ENCODE measurements around the gene DUSP15. TPM values are rescaled to one million over a fixed set of nuclear protein-coding genes. Genes with fewer than 3 reads are reported as not detected.

The DUSP15 gene
- total and polyA plus RNA-seq, 3 donors from 2014 or later: 175 to 274 (median 182) TPM

DNA sequence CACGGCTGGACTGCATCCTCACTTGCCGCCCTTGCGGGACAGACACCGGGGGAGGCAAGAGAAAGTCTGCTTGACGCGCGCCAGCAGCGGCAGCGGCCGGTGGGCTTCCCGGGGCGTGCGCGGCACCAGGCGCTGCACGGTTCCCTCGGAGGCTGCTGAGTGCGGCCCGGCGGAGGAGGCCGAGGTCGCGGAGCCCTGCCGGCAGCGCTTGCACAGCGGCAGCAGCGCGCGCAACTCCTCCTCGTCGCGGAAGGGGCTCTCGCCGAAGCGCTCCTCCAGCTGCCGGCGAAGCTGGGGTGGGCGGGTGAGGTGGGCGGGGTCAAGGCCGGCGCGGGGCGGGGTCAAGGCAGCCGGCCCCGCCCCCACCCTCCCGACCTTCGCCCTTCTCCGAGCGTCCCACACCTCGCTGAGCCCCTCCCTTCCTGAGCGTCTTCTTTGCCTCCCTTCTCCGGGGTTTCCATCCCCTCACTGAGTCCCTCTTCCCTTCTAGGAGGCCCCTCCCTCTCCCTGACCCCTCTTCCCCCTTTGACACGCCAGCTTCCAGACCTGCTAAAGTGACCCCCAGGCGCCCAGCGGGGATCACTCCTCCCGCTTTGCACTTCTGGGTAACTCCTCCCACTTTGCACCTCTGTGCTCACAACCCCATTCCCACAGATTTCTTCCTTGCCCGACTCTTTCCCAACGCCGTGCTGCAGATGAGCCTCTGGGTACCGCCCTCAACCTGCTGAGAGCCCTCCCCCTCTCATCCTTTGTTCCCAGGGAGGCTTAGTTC is 8.8 kb downstream of the DUSP15 start:
- no peaks in the 10 kb centered on the region for H3K9me3 ChIP-seq
- WGBS, 2 donors: 13 to 23% methylated on average over 9 to 15 of the region's 60 CpGs
- peaks cover 21% of the 10 kb centered on the region for H3K4me1 ChIP-seq
- DNase-seq: peak; percentile 79
- H3K27ac ChIP-seq: no peak overlapping the region
- TF ChIP-seq POLR2A (IDR thresholded peaks at IDR 0.05): no peak
- TF ChIP-seq, protein P1, sequence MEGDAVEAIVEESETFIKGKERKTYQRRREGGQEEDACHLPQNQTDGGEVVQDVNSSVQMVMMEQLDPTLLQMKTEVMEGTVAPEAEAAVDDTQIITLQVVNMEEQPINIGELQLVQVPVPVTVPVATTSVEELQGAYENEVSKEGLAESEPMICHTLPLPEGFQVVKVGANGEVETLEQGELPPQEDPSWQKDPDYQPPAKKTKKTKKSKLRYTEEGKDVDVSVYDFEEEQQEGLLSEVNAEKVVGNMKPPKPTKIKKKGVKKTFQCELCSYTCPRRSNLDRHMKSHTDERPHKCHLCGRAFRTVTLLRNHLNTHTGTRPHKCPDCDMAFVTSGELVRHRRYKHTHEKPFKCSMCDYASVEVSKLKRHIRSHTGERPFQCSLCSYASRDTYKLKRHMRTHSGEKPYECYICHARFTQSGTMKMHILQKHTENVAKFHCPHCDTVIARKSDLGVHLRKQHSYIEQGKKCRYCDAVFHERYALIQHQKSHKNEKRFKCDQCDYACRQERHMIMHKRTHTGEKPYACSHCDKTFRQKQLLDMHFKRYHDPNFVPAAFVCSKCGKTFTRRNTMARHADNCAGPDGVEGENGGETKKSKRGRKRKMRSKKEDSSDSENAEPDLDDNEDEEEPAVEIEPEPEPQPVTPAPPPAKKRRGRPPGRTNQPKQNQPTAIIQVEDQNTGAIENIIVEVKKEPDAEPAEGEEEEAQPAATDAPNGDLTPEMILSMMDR (IDR thresholded peaks at IDR 0.05): no peak
- H3K36me3 ChIP-seq (ENCODE audit: low read depth, missing control alignments): no peaks in the 10 kb centered on the region
- H3K27me3 ChIP-seq: no peaks in the 10 kb centered on the region
- intact Hi-C loops (cut with DNase I; ENCODE audit: low total_unique reads): no loop called here
- H3K4me3 ChIP-seq: peak overlapping the region; percentile 51 to 64

DNA sequence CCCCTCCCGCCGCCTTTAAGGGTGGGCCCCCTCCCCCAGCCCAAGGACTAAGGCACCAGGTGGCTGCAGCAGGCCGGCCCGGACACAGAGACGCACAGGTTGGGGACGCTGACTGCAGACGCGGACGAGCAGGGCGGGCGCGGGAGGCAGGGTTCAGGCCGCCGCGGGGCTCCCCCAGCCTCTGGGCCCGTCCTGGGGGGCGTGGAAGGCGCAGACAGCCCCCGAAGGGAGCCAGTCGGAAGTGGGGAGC is 9.3 kb downstream of the DUSP15 start:
- WGBS, 2 donors: 0 to 1% methylated on average over 5 to 12 of the region's 20 CpGs
- DNase-seq: no peak
- no peak for TF ChIP-seq POLR2A (IDR thresholded peaks at IDR 0.05)
- TF ChIP-seq, protein P1 (IDR thresholded peaks at IDR 0.05): no peak
- Histone ChIP-seq H3K4me1 (peaks cover 21% of the 10 kb centered on the region), H3K9me3 (no peaks in the 10 kb centered on the region), H3K27me3 (no peaks in the 10 kb centered on the region), H3K4me3 (peak overlapping the region; percentile 51 to 64), H3K27ac (no peak overlapping the region), H3K36me3 (ENCODE audit: low read depth, missing control alignments) (no peaks in the 10 kb centered on the region)
- intact Hi-C loops (cut with DNase I; ENCODE audit: low total_unique reads): no loop called here

DNA sequence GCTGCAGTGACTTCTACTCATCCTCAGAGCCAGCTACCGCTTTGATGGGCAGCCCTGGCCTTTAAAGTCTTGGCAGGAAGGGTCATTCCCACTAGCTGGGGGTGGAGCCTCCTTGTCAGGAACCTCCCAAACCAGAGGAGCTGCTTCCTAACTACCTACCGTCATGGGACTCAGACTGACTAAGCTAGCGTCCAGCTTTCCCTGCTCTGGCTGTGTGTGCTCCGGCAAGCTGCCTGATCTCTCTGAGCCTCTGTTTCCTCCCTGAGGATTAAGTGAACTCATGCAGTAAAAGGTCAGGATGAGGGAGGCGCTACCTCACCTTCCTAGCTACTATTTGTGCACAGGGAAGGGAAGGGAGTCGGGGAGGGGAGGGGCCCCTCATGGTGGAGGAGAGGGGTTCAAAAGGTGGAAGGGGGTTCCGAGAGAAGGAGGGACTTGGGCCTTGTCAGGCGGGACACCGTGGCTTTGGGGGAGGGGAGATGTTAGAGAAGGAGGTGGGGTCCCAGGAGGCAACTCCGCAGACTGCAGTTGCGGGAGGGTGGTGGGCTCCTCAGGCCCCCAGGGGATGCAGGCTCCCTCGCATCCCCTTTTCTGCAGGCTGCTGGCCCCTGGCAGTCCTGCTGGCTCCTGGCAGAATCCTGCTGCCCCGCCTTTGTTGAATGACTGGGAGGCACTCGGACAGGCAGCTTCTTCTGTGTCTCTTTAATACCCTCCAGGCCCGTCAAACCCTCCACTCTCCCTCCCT is 9.8 kb downstream of the DUSP15 start:
- no peaks in the 10 kb centered on the region for H3K36me3 ChIP-seq (ENCODE audit: low read depth, missing control alignments)
- no peak for DNase-seq
- H3K4me3 ChIP-seq: peak overlapping the region; percentile 51 to 64
- intact Hi-C loops (cut with DNase I; ENCODE audit: low total_unique reads): no loop called here
- no peak overlapping the region for H3K27ac ChIP-seq
- no peaks in the 10 kb centered on the region for H3K27me3 ChIP-seq
- no peak for TF ChIP-seq POLR2A (IDR thresholded peaks at IDR 0.05)
- TF ChIP-seq, protein P1 (IDR thresholded peaks at IDR 0.05): no peak
- H3K4me1 ChIP-seq: peaks cover 16% of the 10 kb centered on the region
- WGBS, 2 donors: 6 to 15% methylated on average over 13 to 15 of the region's 15 CpGs
- H3K9me3 ChIP-seq: no peaks in the 10 kb centered on the region

DNA sequence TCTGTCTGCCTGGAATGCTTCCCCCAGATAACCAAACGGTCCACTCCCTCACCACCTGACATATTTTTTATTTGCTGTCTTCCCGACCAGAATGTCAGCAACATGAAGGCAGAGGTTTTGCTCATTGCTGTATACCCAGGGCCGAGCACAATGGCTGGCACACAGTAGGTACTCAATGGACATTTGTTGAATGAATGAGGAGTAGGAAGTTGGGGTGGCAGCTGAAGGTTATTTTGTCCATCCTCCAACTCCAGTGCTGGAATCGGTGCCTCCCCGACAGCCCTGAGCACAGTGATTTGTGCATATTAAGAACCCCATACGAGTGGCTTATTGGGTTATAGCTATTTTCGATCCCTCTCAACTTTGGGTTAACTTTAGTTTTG is 10.3 kb downstream of the DUSP15 start:
- no peak overlapping the region for H3K27ac ChIP-seq
- WGBS, 2 donors: 27 to 40% methylated on average over 7 of the region's 7 CpGs
- H3K4me3 ChIP-seq: no peak overlapping the region
- H3K9me3 ChIP-seq: no peaks in the 10 kb centered on the region
- H3K27me3 ChIP-seq: no peaks in the 10 kb centered on the region
- TF ChIP-seq, protein P1 (IDR thresholded peaks at IDR 0.05): no peak
- no peak for TF ChIP-seq POLR2A (IDR thresholded peaks at IDR 0.05)
- H3K4me1 ChIP-seq: peaks cover 15% of the 10 kb centered on the region
- DNase-seq: no peak
- H3K36me3 ChIP-seq (ENCODE audit: low read depth, missing control alignments): no peaks in the 10 kb centered on the region
- intact Hi-C loops (cut with DNase I; ENCODE audit: low total_unique reads): loop anchor here (10.0 kb wide), 1 partner anchor 175 kb away; no protein-coding TSS in a partner anchor
